H1 (cell line): ENCODE results near the gene DPEP2. TPM values are rescaled to one million over a fixed set of nuclear protein-coding genes. Genes with fewer than 3 reads are reported as not detected.
A peak's percentile ranks its signal among the peaks of the same experiment; 100 is the strongest.

Experiments
- CTCF ChIA-PET: fragments of 300-600 bp; sonication (Branson Sonifier 250); formaldehyde crosslinking; loops from one replicate; lab custom pipeline; 2021; ENCODE audit not compliant: partially characterized antibody; lab: Charles Lee
- POLR2A ChIA-PET: fragments of 300-600 bp; sonication (Branson Sonifier 250); formaldehyde crosslinking; loops from one replicate; lab custom pipeline; 2021; ENCODE audit warnings: inconsistent platforms; ENCODE audit not compliant: partially characterized antibody; lab: Charles Lee
- DNase-seq, 2 experiments: peaks; one replicate each; pipeline versions ENCODE4 v3.0.0 to v3.0.0-alpha.2; 2010 to 2022; ENCODE audit warnings: low spot score in 2 of 2, low read depth in 1 of 2, mixed read lengths in 1 of 2
- FAIRE-seq: peaks from 2 replicates; lab custom pipeline; 2011; peaks lifted over from hg19 to GRCh38; lab: Jason Lieb, UNC
- H2AFZ ChIP-seq: 2 replicates; pipeline ENCODE4 v1.8.1; 2012; ENCODE audit warnings: low read length, inconsistent platforms
- H2AK5ac ChIP-seq: 2 replicates; pipeline ENCODE4 v1.6.1; 2013; ENCODE audit warnings: low read depth, low read length
- H2BK120ac ChIP-seq: replicated peaks from 2 replicates; pipeline ENCODE3; 2013; ENCODE audit warnings: low read depth, low read length, inconsistent platforms
- H2BK12ac ChIP-seq: 2 replicates; pipeline ENCODE4 v1.6.1; 2013; ENCODE audit warnings: low read depth, low read length
- H2BK15ac ChIP-seq: 2 replicates; pipeline ENCODE4 v1.6.1; 2013; ENCODE audit warnings: low read length
- H2BK20ac ChIP-seq: 2 replicates; pipeline ENCODE4 v1.6.1; 2013; ENCODE audit warnings: low read length
- H2BK5ac ChIP-seq: 2 replicates; pipeline ENCODE4 v1.6.1; 2013; ENCODE audit warnings: low read depth, low read length
- H3K14ac ChIP-seq: 2 replicates; pipeline ENCODE4 v1.6.1; 2013; ENCODE audit warnings: inconsistent platforms; ENCODE audit not compliant: insufficient read length
- H3K18ac ChIP-seq: 2 replicates; pipeline ENCODE4 v1.6.1; 2013; ENCODE audit warnings: low read length; ENCODE audit errors: extremely low read depth
- H3K23ac ChIP-seq: 2 replicates; pipeline ENCODE4 v1.6.1; 2013; ENCODE audit warnings: inconsistent platforms; ENCODE audit not compliant: insufficient read length
- H3K23me2 ChIP-seq: 2 replicates; pipeline ENCODE4 v1.6.1; 2013; ENCODE audit warnings: low read depth, low read length
- H3K27ac ChIP-seq: 2 replicates; pipeline ENCODE4 v1.6.1; 2011; ENCODE audit warnings: low read depth, low read length, inconsistent platforms
- H3K27me3 ChIP-seq, 4 experiments: replicated peaks in 1 of 4; 1 replicate in 1 of 4; 2 replicates in 3 of 4; pipeline versions ENCODE4 v1.6.1 to v1.8.1; 2011 to 2013; ENCODE audit warnings: low read length in 3 of 4, mild to moderate bottlenecking in 3 of 4, inconsistent platforms in 2 of 4, mixed read lengths in 2 of 4, moderate library complexity in 1 of 4; ENCODE audit not compliant: control insufficient read depth in 3 of 4, insufficient read depth in 3 of 4; ENCODE audit errors: extremely low read depth in 1 of 4
- H3K36me3 ChIP-seq, 4 experiments: 2 replicates each; pipeline versions ENCODE4 v1.6.1 to v1.8.1; 2011 to 2013; ENCODE audit warnings: mild to moderate bottlenecking in 4 of 4, low read length in 3 of 4, moderate library complexity in 2 of 4, control low read depth in 1 of 4, inconsistent platforms in 1 of 4; ENCODE audit not compliant: insufficient read depth in 4 of 4, control insufficient read depth in 2 of 4
- H3K4ac ChIP-seq: replicated peaks from 2 replicates; pipeline ENCODE3; 2013; ENCODE audit warnings: low read length, low read depth, mixed read lengths, inconsistent platforms; ENCODE audit not compliant: insufficient read length
- H3K4me1 ChIP-seq, 4 experiments: replicated peaks in 1 of 4; 1 replicate in 1 of 4; 2 replicates in 3 of 4; pipeline versions ENCODE4 v1.6.1 to v1.8.1; 2011 to 2013; ENCODE audit warnings: low read length in 3 of 4, inconsistent platforms in 2 of 4, mixed read lengths in 1 of 4; ENCODE audit not compliant: insufficient read depth in 4 of 4, control insufficient read depth in 3 of 4
- H3K4me2 ChIP-seq, 2 experiments: 2 replicates each; pipeline versions ENCODE4 v1.6.1 to v1.8.1; 2011 to 2013; ENCODE audit warnings: low read depth in 2 of 2, low read length in 2 of 2, control low read depth in 1 of 2, inconsistent platforms in 1 of 2, mild to moderate bottlenecking in 1 of 2; ENCODE audit not compliant: insufficient read depth in 1 of 2
- H3K4me3 ChIP-seq, 4 experiments: fragments of 200-600, 300-600 bp in 1 of 4; sonication (generic), shearing (Covaris generic), sonication (Bioruptor Twin) in 1 of 4; 2 replicates each; pipeline versions ENCODE4 v1.5.1 to v1.8.1; 2011 to 2016; ENCODE audit warnings: low read length in 4 of 4, low read depth in 3 of 4, control low read depth in 2 of 4, inconsistent platforms in 2 of 4, mild to moderate bottlenecking in 2 of 4, mixed read lengths in 1 of 4, moderate library complexity in 1 of 4; ENCODE audit not compliant: insufficient read depth in 2 of 4; ENCODE audit errors: extremely low read depth in 1 of 4
- H3K56ac ChIP-seq: replicated peaks from 2 replicates; pipeline ENCODE3; 2013; ENCODE audit warnings: low read depth, mild to moderate bottlenecking, mixed read lengths, low read length, inconsistent platforms; ENCODE audit not compliant: insufficient read length
- H3K79me1 ChIP-seq: 2 replicates; pipeline ENCODE4 v1.6.1; 2013; ENCODE audit warnings: low read depth, low read length, control low read depth
- H3K79me2 ChIP-seq, 2 experiments: 2 replicates each; pipeline versions ENCODE4 v1.6.1 to v1.8.1; 2012 to 2013; ENCODE audit warnings: low read length in 2 of 2, mild to moderate bottlenecking in 2 of 2, inconsistent platforms in 1 of 2; ENCODE audit not compliant: insufficient read depth in 2 of 2, control insufficient read depth in 1 of 2
- H3K9ac ChIP-seq, 4 experiments: replicated peaks in 1 of 4; 1 replicate in 1 of 4; 2 replicates in 3 of 4; pipeline versions ENCODE4 v1.6.1 to v1.8.1; 2011 to 2013; ENCODE audit warnings: low read depth in 3 of 4, low read length in 3 of 4, control low read depth in 2 of 4, mild to moderate bottlenecking in 2 of 4, moderate library complexity in 2 of 4, inconsistent platforms in 1 of 4; ENCODE audit errors: extremely low read depth in 1 of 4
- H3K9me3 ChIP-seq, 2 experiments: 2 replicates each; pipeline versions ENCODE4 v1.6.1 to v1.8.1; 2012 to 2013; ENCODE audit warnings: mild to moderate bottlenecking in 2 of 2, moderate library complexity in 2 of 2, control low read depth in 1 of 2, inconsistent platforms in 1 of 2, low read depth in 1 of 2, low read length in 1 of 2, mixed read lengths in 1 of 2; ENCODE audit not compliant: insufficient read depth in 2 of 2
- H4K20me1 ChIP-seq, 2 experiments: replicated peaks in 1 of 2; 2 replicates each; pipeline versions ENCODE3 to v1.8.1; 2011 to 2013; ENCODE audit warnings: inconsistent platforms in 2 of 2, low read length in 2 of 2, mild to moderate bottlenecking in 1 of 2; ENCODE audit not compliant: insufficient read depth in 2 of 2, control insufficient read depth in 1 of 2
- H4K5ac ChIP-seq: 2 replicates; pipeline ENCODE4 v1.6.1; 2013; ENCODE audit warnings: low read length, low read depth, mixed read lengths, inconsistent platforms; ENCODE audit not compliant: insufficient read length
- H4K8ac ChIP-seq: 2 replicates; pipeline ENCODE4 v1.8.0; 2013; ENCODE audit warnings: mild to moderate bottlenecking, moderate library complexity, low read length, inconsistent platforms; ENCODE audit not compliant: insufficient read depth; ENCODE audit errors: extremely low read depth
- H4K91ac ChIP-seq: replicated peaks from 2 replicates; pipeline ENCODE3; 2013; ENCODE audit warnings: low read length, mixed read lengths, inconsistent platforms; ENCODE audit not compliant: insufficient read length
- POLR2A ChIP-seq, 2 experiments: IDR thresholded peaks; 1 replicate in 1 of 2; 2 replicates in 1 of 2; pipeline ENCODE4 v1.6.1; 2011; ENCODE audit warnings: low read depth in 2 of 2, low read length in 2 of 2, mild to moderate bottlenecking in 2 of 2; ENCODE audit errors: control extremely low read depth in 1 of 2
- SP2 ChIP-seq: IDR thresholded peaks from 2 replicates; pipeline ENCODE4 v1.6.1; 2012; ENCODE audit warnings: mild to moderate bottlenecking, low read length, inconsistent platforms
- WGBS, 2 experiments: shearing (Covaris generic) in 1 of 2; methylation state at CpG; one replicate each; pipeline versions ENCODE4 v1.1.6 to v1.1.7; 2013 to 2015; ENCODE audit warnings: low lambda C conversion rate in 2 of 2, mixed read lengths in 2 of 2, inconsistent platforms in 1 of 2, low coverage in 1 of 2, missing lambda C conversion rate in 1 of 2; ENCODE audit not compliant: insufficient replicate concordance in 2 of 2, insufficient coverage in 1 of 2, insufficient read length in 1 of 2; ENCODE audit errors: extremely low coverage in 1 of 2, missing lambda C conversion rate in 1 of 2; 5-methylcytosine and 5-hydroxymethylcytosine counted together
- polyA plus RNA-seq, 7 experiments: library from polyadenylated mRNA; depleted of rRNA in 3 of 7; stranded (reverse) in 5 of 7; unstranded in 2 of 7; fragments of >200 nt in 5 of 7; fragments of 200-250 nt in 2 of 7; gene quantifications; 1 replicate in 5 of 7; 2 replicates in 1 of 7; 4 replicates in 1 of 7; pipeline versions ENCODE4 v1.2.1 to v1.2.3, GENCODE V29; 2011 to 2013; ENCODE audit warnings: missing spikeins in 2 of 7, mixed read lengths in 2 of 7
- total RNA-seq: library from RNA; stranded (reverse); fragmentation: NEBNext Ultra II Directional; extraction: Animal tissue kit (Norgen Biotek cat#: 25700); gene quantifications from 2 replicates; pipeline ENCODE4 v1.2.1, GENCODE V29; 2021

The DPEP2 gene
- total and polyA plus RNA-seq, 2 of the 8 experiments (the other 6 are each of a cell fraction or from before 2014, with no cell fraction given) = not detected

GRCh38 chr16:67941469-67942199 lies 57.6 kb downstream of the DPEP2 start:
- POLR2A ChIA-PET = interaction anchor here (1.0 to 6.8 kb wide), 8 partner anchors 8 to 123 kb away, joined by 3 to 31 read pairs (median 3); partner anchors contain the start of genes CTRL and NRN1L
- no peak overlapping the region for H2BK20ac ChIP-seq
- H4K20me1 ChIP-seq = peaks cover 13 to 33% of the 10 kb centered on the region in 2 experiments
- no peak overlapping the region for H2AFZ ChIP-seq
- no peaks in the 10 kb centered on the region for H3K9me3 ChIP-seq
- peaks cover 3 to 20% (median 15%) of the 10 kb centered on the region in 4 experiments; a peak in 6 of 8 replicates for H3K36me3 ChIP-seq
- H3K14ac ChIP-seq = no peak overlapping the region
- no peak overlapping the region for H3K9ac ChIP-seq
- peaks cover 2% of the 10 kb centered on the region; the same call in 1 of the 2 replicates for H3K79me1 ChIP-seq
- H3K4me2 ChIP-seq = no peak overlapping the region
- no peak overlapping the region for H2BK5ac ChIP-seq
- H4K8ac ChIP-seq = no peak overlapping the region; the same call in 1 of the 2 replicates
- no peak for FAIRE-seq
- peaks cover 0 to 6% (median 2%) of the 10 kb centered on the region in 4 experiments; a peak in 5 of 7 replicates for H3K4me1 ChIP-seq
- H2BK15ac ChIP-seq = no peak overlapping the region
- no peak overlapping the region for H3K4me3 ChIP-seq
- no peak overlapping the region for H2AK5ac ChIP-seq
- H3K79me2 ChIP-seq = 0 out of 4 replicates have a peak, but pooled peaks cover 0 to 3% of the 10 kb centered on the region in 2 experiments
- H3K18ac ChIP-seq = no peak overlapping the region
- no peak overlapping the region for H4K5ac ChIP-seq
- H3K23ac ChIP-seq = no peak overlapping the region
- TF ChIP-seq POLR2A (IDR thresholded peaks at IDR 0.05; ENCODE audit: control extremely low read depth in 1 of 2, low read depth in 2 of 2, low read length in 2 of 2) (peak in 1 of 2 experiments; percentile 7; a peak in 1 of 3 replicates), SP2 (no peak)
- H3K56ac ChIP-seq = no peak overlapping the region
- 89% methylated on average over 7 of the region's 9 CpGs; no CpG with 5 or more reads in 1 of the 2 experiments for WGBS, 2 experiments
- H3K27ac ChIP-seq = no peak overlapping the region
- H3K27me3 ChIP-seq = no peaks in the 10 kb centered on the region
- H3K23me2 ChIP-seq = peaks cover 5% of the 10 kb centered on the region; the same call in 1 of the 2 replicates
- H2BK120ac ChIP-seq = no peak overlapping the region
- H3K4ac ChIP-seq = no peak overlapping the region
- H4K91ac ChIP-seq = no peak overlapping the region
- DNase-seq = no peak
- H2BK12ac ChIP-seq = no peak overlapping the region
- CTCF ChIA-PET = interaction anchor here (0.7 to 27.1 kb wide), 38 partner anchors 9 to 344 kb away, joined by 3 to 623 read pairs (median 5); partner anchors contain the start of genes CENPT, CTRL, EDC4 and NRN1L
